Daoy (cell line): ENCODE measurements around the gene B3GNT5. TPM values are rescaled to one million over a fixed set of nuclear protein-coding genes. Genes with fewer than 3 reads are reported as not detected.

Source experiments
- DNase-seq: peaks from one replicate; pipeline ENCODE4 v3.0.0-alpha.2; 2015; ENCODE audit warnings: low read depth
- total RNA-seq: library from RNA; depleted of rRNA; stranded (reverse); fragments of >200 nt; shearing (Covaris generic); gene quantifications from 2 replicates; pipeline ENCODE4 v1.2.3, GENCODE V29; 2014; rRNA removed

Gene B3GNT5
- 7.8 and 14.1 TPM in 2 replicates for total RNA-seq

- peak; percentile 65 for DNase-seq
These were observed at the start of gene B3GNT5 for GRCh38 chr3:183252973-183253527. TSS of gene B3GNT5 (plus strand) at chr3:183253253. CDS start at chr3:183269799, 16,546 bp downstream.

GRCh38 chr3:183203670-183204069 lies 49.4 kb upstream of the B3GNT5 start:
- no peak for DNase-seq

- no peak for DNase-seq
These were observed 44.8 kb upstream of the B3GNT5 start for GRCh38 chr3:183208260-183208659.

GRCh38 chr3:183208800-183209199 lies 44.3 kb upstream of the B3GNT5 start:
- no peak for DNase-seq

- no peak for DNase-seq
These were observed 42.7 kb upstream of the B3GNT5 start for GRCh38 chr3:183210341-183210740.

GRCh38 chr3:183210862-183211341 lies 42.2 kb upstream of the B3GNT5 start:
- DNase-seq = no peak

- DNase-seq = no peak
These were observed 41.7 kb upstream of the B3GNT5 start for GRCh38 chr3:183211352-183211751.

- DNase-seq = no peak
These were observed 41.0 kb upstream of the B3GNT5 start for GRCh38 chr3:183212096-183212495.

- DNase-seq = no peak
These were observed 40.5 kb upstream of the B3GNT5 start for GRCh38 chr3:183212565-183212964.

GRCh38 chr3:183213415-183214276 lies 39.4 kb upstream of the B3GNT5 start:
- DNase-seq = no peak

- no peak for DNase-seq
These were observed 38.8 kb upstream of the B3GNT5 start for GRCh38 chr3:183214277-183214612.

- DNase-seq = no peak
These were observed 37.4 kb upstream of the B3GNT5 start for GRCh38 chr3:183215591-183216202.

GRCh38 chr3:183217548-183218332 lies 35.3 kb upstream of the B3GNT5 start:
- no peak for DNase-seq

GRCh38 chr3:183218826-183219225 lies 34.2 kb upstream of the B3GNT5 start:
- DNase-seq = no peak

- no peak for DNase-seq
These were observed 32.2 kb upstream of the B3GNT5 start for GRCh38 chr3:183220828-183221227.

GRCh38 chr3:183222631-183223235 lies 30.3 kb upstream of the B3GNT5 start:
- DNase-seq = no peak

- DNase-seq = no peak
These were observed 28.7 kb upstream of the B3GNT5 start for GRCh38 chr3:183224180-183224970.

- DNase-seq = no peak
These were observed 26.6 kb upstream of the B3GNT5 start for GRCh38 chr3:183226333-183226890.

GRCh38 chr3:183227586-183227985 lies 25.5 kb upstream of the B3GNT5 start:
- DNase-seq = no peak

GRCh38 chr3:183229178-183229577 lies 23.9 kb upstream of the B3GNT5 start:
- DNase-seq = no peak
